Heart left ventricle (tissue), 13 donors: Measurements from ENCODE around the gene RAB11B.
"Not testable (repeated sequence)": the region's sequence is repeated elsewhere in the genome, so short reads cannot be mapped to it uniquely, and the experiment has no call there.

Experiments
- POLR2A ChIP-seq, 2 donors: fragments of 450-650 bp; IDR thresholded peaks; one replicate each; pipeline ENCODE4 v1.6.1; 2017; ENCODE audit warnings: antibody characterized with exemption in 2 of 2, mild to moderate bottlenecking in 2 of 2, moderate library complexity in 2 of 2
- TF ChIP-seq, protein P1 (sequence below), 12 donors: fragments of 200-600 bp; sonication (generic) in 4 of 12; IDR thresholded peaks; one replicate each; pipeline versions ENCODE4 v1.5.0 to v1.8.0; 2018 to 2022; ENCODE audit warnings: antibody characterized with exemption in 12 of 12, mild to moderate bottlenecking in 5 of 12
- donor health status: ischemic (EF 13 %, LVEDD 7.1; RV severe dilation, severe dysfunction).
- donor health status: DM: no; HTN: yes; CAD: no.
- donor health status: DM: no; HTN: no; CAD: no.
- donor health status: ischemic (EF 25% LVEDD 6.9; RV normal size, moderate dysfunction).
- donor health status: ischemic (EF 25% LVEDD 5.7; RV mildly dilated, moderate dysfunction).
- donor health status: ischemic (EF 35%, LVEDD 5.7; RV mildly dilated, moderate dysfunction).
- donor health status: nonischemic (EF 11% LVEDD 7.7; RV severe dilation, severe dysfunction).
- donor health status: DM: yes; HTN: yes; CAD: no.
- donor health status: PGD.
- donor health status: ischemic (EF 29% LVEDD 5.4; RV normal size, mild dysfunction).
- donor health status: nonischemic (EF 23%, LVEDD 6.1; RV moderate dilation, normal function).

DNA sequence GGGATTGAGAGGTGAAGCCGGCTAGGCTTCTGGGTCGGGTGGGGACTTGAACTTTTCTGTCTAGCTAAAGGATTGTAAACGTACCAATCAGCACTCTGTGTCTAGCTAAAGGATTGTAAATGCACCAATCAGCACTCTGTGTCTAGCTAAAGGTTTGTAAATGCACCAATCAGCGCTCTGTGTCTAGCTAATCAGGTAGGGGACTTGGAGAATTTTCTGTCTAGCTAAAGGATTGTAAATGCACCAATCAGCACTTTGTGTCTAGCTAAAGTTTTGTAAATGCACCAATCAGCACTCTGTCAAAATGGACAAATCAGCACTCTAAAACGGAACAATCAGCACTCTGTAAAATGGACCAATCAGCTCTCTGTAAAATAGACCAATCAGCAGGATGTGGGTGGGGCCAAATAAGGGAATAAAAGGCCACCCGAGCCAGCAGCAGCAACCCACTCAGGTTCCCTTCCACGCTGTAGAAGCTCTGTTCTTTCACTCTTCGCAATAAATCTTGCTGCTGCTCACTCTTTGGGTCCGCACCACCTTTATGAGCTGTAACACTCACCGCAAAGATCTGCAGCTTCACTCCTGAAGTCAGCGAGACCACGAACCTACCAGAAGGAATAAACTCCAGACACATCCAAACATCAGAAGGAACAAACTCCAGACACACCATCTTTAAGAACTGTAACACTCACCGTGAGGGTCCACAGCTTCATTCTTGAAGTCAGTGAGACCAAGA is 10.8 kb upstream of the RAB11B start:
- TF ChIP-seq, protein P1, sequence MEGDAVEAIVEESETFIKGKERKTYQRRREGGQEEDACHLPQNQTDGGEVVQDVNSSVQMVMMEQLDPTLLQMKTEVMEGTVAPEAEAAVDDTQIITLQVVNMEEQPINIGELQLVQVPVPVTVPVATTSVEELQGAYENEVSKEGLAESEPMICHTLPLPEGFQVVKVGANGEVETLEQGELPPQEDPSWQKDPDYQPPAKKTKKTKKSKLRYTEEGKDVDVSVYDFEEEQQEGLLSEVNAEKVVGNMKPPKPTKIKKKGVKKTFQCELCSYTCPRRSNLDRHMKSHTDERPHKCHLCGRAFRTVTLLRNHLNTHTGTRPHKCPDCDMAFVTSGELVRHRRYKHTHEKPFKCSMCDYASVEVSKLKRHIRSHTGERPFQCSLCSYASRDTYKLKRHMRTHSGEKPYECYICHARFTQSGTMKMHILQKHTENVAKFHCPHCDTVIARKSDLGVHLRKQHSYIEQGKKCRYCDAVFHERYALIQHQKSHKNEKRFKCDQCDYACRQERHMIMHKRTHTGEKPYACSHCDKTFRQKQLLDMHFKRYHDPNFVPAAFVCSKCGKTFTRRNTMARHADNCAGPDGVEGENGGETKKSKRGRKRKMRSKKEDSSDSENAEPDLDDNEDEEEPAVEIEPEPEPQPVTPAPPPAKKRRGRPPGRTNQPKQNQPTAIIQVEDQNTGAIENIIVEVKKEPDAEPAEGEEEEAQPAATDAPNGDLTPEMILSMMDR (IDR thresholded peaks at IDR 0.05): not testable (repeated sequence)
- TF ChIP-seq POLR2A (IDR thresholded peaks at IDR 0.05): not testable (repeated sequence)
